K562 (cell line): ENCODE results near the gene DUSP28. TPM values are rescaled to one million over a fixed set of nuclear protein-coding genes. Genes with fewer than 3 reads are reported as not detected.

ENCODE experiments used
- ATAC-seq: fragments of 200-7000 bp; cut with Tn5 transposase; 3 replicates; pipeline ENCODE4 v1.9.1; 2020; ENCODE audit warnings: moderate library complexity
- BruUV-seq: library from RNA; stranded (reverse); fragments of 400-500 nt; replicated peaks from 2 replicates; lab custom pipeline; 2021; lab: Mats Ljungman, UMichigan
- CTCF ChIA-PET: fragments of 300-600 bp; formaldehyde crosslinking; extraction: SDS; loops from one replicate; lab custom pipeline; 2021; ENCODE audit warnings: low intra/inter-chr PET ratio; lab: Yijun Ruan, JAX
- POLR2A ChIA-PET: fragments of 300-600, 350-650 bp; sonication (Branson Sonifier 250); formaldehyde crosslinking; extraction: SDS; loops from one replicate; lab custom pipeline; 2021; ENCODE audit warnings: antibody characterized with exemption, inconsistent platforms; lab: Yijun Ruan, JAX
- DNase-seq, 4 experiments: peaks; one replicate each; pipeline versions ENCODE4 v3.0.0 to v3.0.0-alpha.2; 2011 to 2018; ENCODE audit warnings: low spot score in 3 of 4, mixed read lengths in 3 of 4; ENCODE audit errors: extremely low read depth in 1 of 4
- FAIRE-seq: peaks from 2 replicates; lab custom pipeline; 2011; peaks lifted over from hg19 to GRCh38; lab: Jason Lieb, UNC
- H2AFZ ChIP-seq: 2 replicates; pipeline ENCODE4 v1.6.0; 2011; ENCODE audit warnings: low read depth, low read length, control low read depth, inconsistent platforms
- H3K27ac ChIP-seq: fragments of 200-600 bp; 3 replicates; pipeline ENCODE4 v1.8.0; 2011; ENCODE audit warnings: low read depth, mild to moderate bottlenecking, control low read depth, inconsistent platforms, low read length, moderate library complexity, mixed read lengths; ENCODE audit errors: extremely low read depth
- H3K27me3 ChIP-seq, 2 experiments: fragments of 300-600 bp in 1 of 2; 2 replicates in 1 of 2; 3 replicates in 1 of 2; pipeline versions ENCODE4 v1.6.0 to v1.8.0; 2011; ENCODE audit warnings: inconsistent platforms in 2 of 2, low read length in 2 of 2, mild to moderate bottlenecking in 1 of 2, mixed read lengths in 1 of 2, moderate library complexity in 1 of 2; ENCODE audit not compliant: control insufficient read depth in 2 of 2, insufficient read depth in 2 of 2
- H3K36me3 ChIP-seq: fragments of 300-600 bp; 3 replicates; pipeline ENCODE4 v1.8.0; 2011; ENCODE audit warnings: mild to moderate bottlenecking, low read length, inconsistent platforms; ENCODE audit not compliant: control insufficient read depth, insufficient read depth
- H3K4me1 ChIP-seq, 2 experiments: fragments of 200-600 bp in 1 of 2; replicated peaks in 1 of 2; 2 replicates in 1 of 2; 3 replicates in 1 of 2; pipeline versions ENCODE4 v1.5.1 to v1.8.0; 2011; ENCODE audit warnings: inconsistent platforms in 2 of 2, low read length in 2 of 2, mild to moderate bottlenecking in 1 of 2, mixed read lengths in 1 of 2, moderate library complexity in 1 of 2; ENCODE audit not compliant: control insufficient read depth in 2 of 2, insufficient read depth in 2 of 2
- H3K4me2 ChIP-seq: 2 replicates; pipeline ENCODE4 v1.6.1; 2011; ENCODE audit warnings: low read length, control low read depth, inconsistent platforms, mixed read lengths; ENCODE audit not compliant: insufficient read depth
- H3K4me3 ChIP-seq: fragments of 200-600 bp; sonication (generic), shearing (Covaris generic); 2 replicates; pipeline ENCODE4 v1.5.1; 2016; ENCODE audit warnings: control low read depth, inconsistent platforms
- H3K79me2 ChIP-seq: fragments of 200-600 bp; 3 replicates; pipeline ENCODE4 v1.8.0; 2011; ENCODE audit warnings: low read length, inconsistent platforms; ENCODE audit not compliant: control insufficient read depth, insufficient read depth
- H3K9ac ChIP-seq, 2 experiments: 2 replicates each; pipeline versions ENCODE4 v1.6.0 to v1.6.1; 2011; ENCODE audit warnings: low read depth in 2 of 2, low read length in 2 of 2, control low read depth in 1 of 2, inconsistent platforms in 1 of 2, mild to moderate bottlenecking in 1 of 2, mixed read lengths in 1 of 2; ENCODE audit not compliant: insufficient read depth in 1 of 2
- H3K9me1 ChIP-seq: one replicate; pipeline ENCODE4 v1.6.0; 2011; ENCODE audit warnings: inconsistent platforms, mild to moderate bottlenecking, low read length, moderate library complexity; ENCODE audit not compliant: control insufficient read depth, insufficient read depth
- H3K9me3 ChIP-seq: replicated peaks from 2 replicates; pipeline ENCODE4 v1.5.1; 2011; ENCODE audit warnings: low read depth, low read length, inconsistent platforms; ENCODE audit not compliant: control insufficient read depth, insufficient read depth
- H4K20me1 ChIP-seq: replicated peaks from 2 replicates; pipeline ENCODE4 v1.6.1; 2011; ENCODE audit warnings: low read length, inconsistent platforms, mixed read lengths; ENCODE audit not compliant: control insufficient read depth, insufficient read depth
- CBX3 ChIP-seq, 2 experiments: IDR thresholded peaks; 1 replicate in 1 of 2; 2 replicates in 1 of 2; pipeline ENCODE4 v1.6.1; 2012; ENCODE audit warnings: inconsistent platforms in 2 of 2, low read length in 2 of 2, borderline replicate concordance in 1 of 2, control low read depth in 1 of 2
- EHMT2 ChIP-seq: fragments of 450-650 bp; IDR thresholded peaks from 2 replicates; pipeline ENCODE4 v1.6.1; 2018; ENCODE audit warnings: antibody characterized with exemption
- JUND ChIP-seq, 2 experiments: IDR thresholded peaks; 2 replicates in 1 of 2; 3 replicates in 1 of 2; pipeline ENCODE4 v1.6.1; 2011; ENCODE audit warnings: borderline replicate concordance in 2 of 2, low read depth in 2 of 2, low read length in 2 of 2, improper control_type of control experiment in 1 of 2, missing biosample characterization in 1 of 2, missing genetic modification characterization in 1 of 2, missing genetic modification reagents in 1 of 2
- NFIC ChIP-seq: fragments of 450-650 bp; IDR thresholded peaks from 2 replicates; pipeline ENCODE4 v1.6.1; 2017; ENCODE audit warnings: mild to moderate bottlenecking, inconsistent platforms
- PRDM10 ChIP-seq: fragments of 450-650 bp; IDR thresholded peaks from 2 replicates; pipeline ENCODE4 v1.6.1; 2018; ENCODE audit not compliant: partially characterized antibody
- RBM22 ChIP-seq: fragments of 200-400 bp; formaldehyde crosslinking; IDR thresholded peaks from 2 replicates; pipeline ENCODE4 v1.6.1; 2018; ENCODE audit warnings: low read length, low read depth; ENCODE audit not compliant: poor library complexity, severe bottlenecking
- SMAD3 ChIP-seq: fragments of 450-650 bp; formaldehyde crosslinking; conservative IDR thresholded peaks from 2 replicates; pipeline ENCODE4 v1.4.0; 2020; ENCODE audit warnings: mild to moderate bottlenecking
- SRF ChIP-seq, 2 experiments: fragments of 250-450, 450-650 bp in 1 of 2; sonication (Bioruptor Pico) in 1 of 2; sonication (generic) in 1 of 2; formaldehyde crosslinking; IDR thresholded peaks; 2 replicates each; pipeline versions ENCODE4 v1.5.0 to v1.5.1; 2020 to 2022; ENCODE audit warnings: mild to moderate bottlenecking in 1 of 2, missing genetic modification reagents in 1 of 2
- TRIM28 ChIP-seq: fragments of 450-650 bp; IDR thresholded peaks from 2 replicates; pipeline ENCODE4 v1.6.1; 2017
- WGBS: fragments of 100-300 bp; shearing (Covaris generic); methylation state at CpG from one replicate; pipeline ENCODE4 v1.1.6; 2016; ENCODE audit warnings: low coverage, mixed read lengths; ENCODE audit not compliant: insufficient coverage; ENCODE audit errors: missing lambda C conversion rate; 5-methylcytosine and 5-hydroxymethylcytosine counted together
- in situ Hi-C: fragments of 300-500 bp; cut with MboI; formaldehyde crosslinking; loops from 4 replicates; pipeline ENCODE4 v1.15.0; 2018; ENCODE audit warnings: inconsistent platforms, mixed read lengths
- intact Hi-C: fragments of 100-400 bp; cut with micrococcal nuclease; formaldehyde crosslinking; loops from 2 replicates; pipeline ENCODE4 v1.14.2; 2022
- polyA plus RNA-seq, 8 experiments: library from polyadenylated mRNA; depleted of rRNA in 4 of 8; stranded (reverse) in 5 of 8; unstranded in 3 of 8; fragments of >200 nt; fragmentation: Nextera tagmentation in 2 of 8; fragmentation: Illumina TruSeq in 1 of 8; extraction: Ambion mirVana in 2 of 8; extraction: Trizol in 1 of 8; gene quantifications; 2 replicates each; pipeline versions ENCODE4 v1.2.1 to v1.2.3, GENCODE V29; 2011 to 2014; ENCODE audit warnings: inconsistent platforms in 1 of 8, missing spikeins in 1 of 8
- total RNA-seq, 7 experiments: library from RNA; depleted of rRNA in 6 of 7; stranded (reverse); fragments of >200 nt in 6 of 7; fragmentation: Illumina TruSeq in 2 of 7; extraction: Trizol in 2 of 7; gene quantifications; 2 replicates each; pipeline versions ENCODE4 v1.2.1 to v1.2.3, GENCODE V29; 2011 to 2021; ENCODE audit warnings: low replicate concordance in 1 of 7

Gene DUSP28
- total and polyA plus RNA-seq, 9 of the 15 experiments (the other 6 are each of a cell fraction or from before 2014, with no cell fraction given) = 2.8 to 8.1 (median 4.2) TPM

- ChIA-PET CTCF (no interaction called here), POLR2A (interaction anchor here (0.7 to 1.0 kb wide), 3 partner anchors 9 to 19 kb away, joined by 3 to 5 read pairs (median 4); no protein-coding TSS in a partner anchor)
- in situ Hi-C loops = no loop called here
- 15% methylated on average over 3 of the region's 4 CpGs for WGBS
- Histone ChIP-seq H3K4me3 (peak overlapping the region; percentile 92), H3K9me3 (no peaks in the 10 kb centered on the region), H3K36me3 (peaks cover 10% of the 10 kb centered on the region; the same call in 2 of the 3 replicates), H3K27ac (peak overlapping the region; percentile 77), H3K79me2 (peaks cover 65% of the 10 kb centered on the region), H3K27me3 (no peaks in the 10 kb centered on the region), H2AFZ (no peak overlapping the region), H3K4me1 (peaks cover 40 to 56% of the 10 kb centered on the region in 2 experiments), H3K4me2 (peak overlapping the region; percentile 93), H3K9me1 (peaks cover 5% of the 10 kb centered on the region), H4K20me1 (no peaks in the 10 kb centered on the region; the same call in 1 of the 2 replicates), H3K9ac (peak overlapping the region; percentile 39 to 95; a peak in 3 of 4 replicates)
- DNase-seq (peak in 3 of 4 experiments; percentile 25 to 90 (median 60)), FAIRE-seq (peak; percentile 98), ATAC-seq (peak; percentile 82)
- intact Hi-C loops = no loop called here
- BruUV-seq = no TSS peak
- no peak for TF ChIP-seq SMAD3
- peak; percentile 45; the same call in 1 of the 2 replicates for TF ChIP-seq JUND (IDR thresholded peaks at IDR 0.05; ENCODE audit: borderline replicate concordance, low read depth, low read length)
- no peak; the same call in 2 of the 3 replicates for TF ChIP-seq JUND (tag; IDR thresholded peaks at IDR 0.05; ENCODE audit: borderline replicate concordance, low read depth, low read length)
- 0 out of 2 replicates have a peak, but pooled peaks have one; percentile 4 for TF ChIP-seq NFIC
- TF ChIP-seq SRF (CRISPR knock-in tag; IDR thresholded peaks at IDR 0.05) = peak in 1 of 2 experiments; percentile 79; a peak in 1 of 4 replicates
- peak; percentile 67 for TF ChIP-seq PRDM10
- no peak for TF ChIP-seq EHMT2
- peak in 1 of 2 experiments; percentile 50; a peak in 1 of 3 replicates for TF ChIP-seq CBX3 (IDR thresholded peaks at IDR 0.05; ENCODE audit: borderline replicate concordance in 1 of 2, low read length in 2 of 2)
- TF ChIP-seq RBM22 = no peak
- no peak for TF ChIP-seq TRIM28
Measured at GRCh38 chr2:240584486-240585031, 24.4 kb downstream of the DUSP28 start.
